ENCODE results near the gene CABLES1. TPM values are rescaled to one million over a fixed set of nuclear protein-coding genes. Genes with fewer than 3 reads are reported as not detected.

CABLES1 gene
- total RNA-seq, 1 experiment from 2014 or later, result 29.5 TPM

DNA sequence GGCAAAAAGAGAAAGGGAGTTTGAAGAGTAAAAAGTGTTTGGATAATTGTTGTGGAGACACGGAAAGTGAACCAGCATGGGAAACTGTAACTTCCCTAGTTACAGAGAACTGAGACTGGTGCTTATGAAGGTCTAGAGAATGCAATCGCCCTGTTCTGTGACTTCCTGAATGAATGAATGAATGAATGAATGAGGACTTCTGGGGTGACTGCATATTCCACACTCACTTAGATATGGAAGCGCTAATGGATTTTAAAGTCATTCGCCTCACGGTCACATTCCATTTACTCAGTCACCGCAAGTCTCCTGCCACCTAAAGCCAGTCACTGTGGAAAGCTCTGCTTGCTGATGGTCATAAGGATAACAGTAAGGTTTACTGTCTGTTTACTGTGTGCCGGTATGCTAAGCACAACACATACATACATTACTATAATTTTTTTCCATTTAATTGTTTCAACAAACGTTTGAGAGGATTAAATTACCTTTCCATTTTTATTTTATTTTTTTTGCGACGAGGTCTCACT is 138.2 kb downstream of the CABLES1 start:
- H3K9me3 Mint-ChIP-seq (ENCODE audit: unreplicated experiment), result peaks cover 8% of the 10 kb centered on the region
- DNase-seq, result no peak
- CTCF ChIA-PET, result no interaction called here

DNA sequence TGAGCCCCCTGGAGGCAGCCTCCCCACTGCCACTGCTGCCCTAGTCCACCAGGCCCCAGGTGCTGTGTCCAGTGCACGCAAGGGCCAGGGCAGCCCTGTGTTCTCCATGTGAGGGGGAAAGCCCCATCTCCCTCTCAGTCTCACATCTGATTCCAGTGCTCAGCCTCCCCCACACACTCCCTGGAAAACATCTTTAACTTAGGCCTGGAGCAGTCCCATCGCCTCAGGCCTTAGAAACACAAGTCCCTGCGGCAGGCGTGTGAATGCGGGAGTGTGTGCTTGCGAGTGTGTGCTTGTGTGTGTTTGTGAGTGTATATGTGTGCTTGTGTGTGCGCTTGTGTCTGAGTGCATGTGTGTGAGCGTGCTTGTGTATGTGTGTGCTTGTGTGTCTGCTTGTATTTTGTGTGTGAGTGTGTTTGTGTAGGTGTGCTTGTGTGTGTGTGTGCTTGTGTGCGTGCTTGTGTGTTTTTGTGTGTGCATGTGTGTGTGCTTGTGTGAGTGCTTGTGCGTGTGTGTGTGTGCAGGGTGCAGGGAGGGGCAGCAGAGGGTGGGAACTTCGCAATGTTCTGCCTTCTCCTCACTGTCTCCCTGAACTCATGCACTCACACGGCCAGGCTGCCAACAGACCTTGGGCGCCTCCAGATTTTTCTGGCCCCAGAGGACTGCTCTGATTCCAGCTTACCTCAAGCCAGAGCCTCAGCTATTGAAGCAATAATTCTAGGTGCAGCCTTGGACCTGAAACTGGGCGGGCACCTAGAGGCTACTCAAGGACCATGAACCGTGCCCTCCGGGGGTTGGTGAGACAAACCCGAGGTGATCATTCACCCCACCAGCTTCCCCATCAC is 139.6 kb downstream of the CABLES1 start:
- Mint-ChIP-seq H3K36me3 (ENCODE audit: insufficient read depth, unreplicated experiment) (no peaks in the 10 kb centered on the region), H3K4me1 (ENCODE audit: low read depth, unreplicated experiment) (no peaks in the 10 kb centered on the region), H3K27ac (ENCODE audit: unreplicated experiment) (no peak overlapping the region), H3K4me3 (ENCODE audit: unreplicated experiment) (no peak overlapping the region), H3K9me3 (ENCODE audit: unreplicated experiment) (no peaks in the 10 kb centered on the region), H3K27me3 (ENCODE audit: insufficient read depth, unreplicated experiment) (no peaks in the 10 kb centered on the region)
- Histone ChIP-seq H3K4me1 (no peaks in the 10 kb centered on the region), H3K4me3 (ENCODE audit: low read depth, low read length) (no peak overlapping the region), H3K27me3 (replicated peaks; ENCODE audit: control insufficient read depth, insufficient read depth, low read length) (no peaks in the 10 kb centered on the region), H3K36me3 (ENCODE audit: control insufficient read depth, insufficient read depth, low read length) (no peaks in the 10 kb centered on the region), H3K9me3 (peaks cover 5% of the 10 kb centered on the region; the same call in 1 of the 2 replicates)
- no TSS peak for BruUV-seq (replicated peaks)
- intact Hi-C loops (cut with micrococcal nuclease; ENCODE audit: unreplicated experiment), result no loop called here
- POLR2A ChIA-PET, result no interaction called here
- TF ChIP-seq, protein P1, sequence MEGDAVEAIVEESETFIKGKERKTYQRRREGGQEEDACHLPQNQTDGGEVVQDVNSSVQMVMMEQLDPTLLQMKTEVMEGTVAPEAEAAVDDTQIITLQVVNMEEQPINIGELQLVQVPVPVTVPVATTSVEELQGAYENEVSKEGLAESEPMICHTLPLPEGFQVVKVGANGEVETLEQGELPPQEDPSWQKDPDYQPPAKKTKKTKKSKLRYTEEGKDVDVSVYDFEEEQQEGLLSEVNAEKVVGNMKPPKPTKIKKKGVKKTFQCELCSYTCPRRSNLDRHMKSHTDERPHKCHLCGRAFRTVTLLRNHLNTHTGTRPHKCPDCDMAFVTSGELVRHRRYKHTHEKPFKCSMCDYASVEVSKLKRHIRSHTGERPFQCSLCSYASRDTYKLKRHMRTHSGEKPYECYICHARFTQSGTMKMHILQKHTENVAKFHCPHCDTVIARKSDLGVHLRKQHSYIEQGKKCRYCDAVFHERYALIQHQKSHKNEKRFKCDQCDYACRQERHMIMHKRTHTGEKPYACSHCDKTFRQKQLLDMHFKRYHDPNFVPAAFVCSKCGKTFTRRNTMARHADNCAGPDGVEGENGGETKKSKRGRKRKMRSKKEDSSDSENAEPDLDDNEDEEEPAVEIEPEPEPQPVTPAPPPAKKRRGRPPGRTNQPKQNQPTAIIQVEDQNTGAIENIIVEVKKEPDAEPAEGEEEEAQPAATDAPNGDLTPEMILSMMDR (IDR thresholded peaks at IDR 0.05; ENCODE audit: insufficient read depth in 1 of 2, low read depth in 1 of 2, low read length in 1 of 2, severe bottlenecking in 1 of 2, unreplicated experiment in 1 of 2), result no peak
- no peak for DNase-seq
- CTCF ChIA-PET, result no interaction called here

More for the DNA sequence above, 138.2 kb downstream of the CABLES1 start:
- POLR2A ChIA-PET, result no interaction called here
- peaks cover 6% of the 10 kb centered on the region; the same call in 1 of the 2 replicates for H3K9me3 ChIP-seq
- TF ChIP-seq, protein P1 (IDR thresholded peaks at IDR 0.05; ENCODE audit: insufficient read depth in 1 of 2, low read depth in 1 of 2, low read length in 1 of 2, severe bottlenecking in 1 of 2, unreplicated experiment in 1 of 2), result no peak
- H3K27me3 Mint-ChIP-seq (ENCODE audit: insufficient read depth, unreplicated experiment), result no peaks in the 10 kb centered on the region
- H3K36me3 Mint-ChIP-seq (ENCODE audit: insufficient read depth, unreplicated experiment), result peaks cover under 1% of the 10 kb centered on the region
- no peak overlapping the region for H3K27ac Mint-ChIP-seq (ENCODE audit: unreplicated experiment)
- BruUV-seq (replicated peaks), result no TSS peak
- H3K27me3 ChIP-seq (replicated peaks; ENCODE audit: control insufficient read depth, insufficient read depth, low read length), result no peaks in the 10 kb centered on the region
- no peaks in the 10 kb centered on the region for H3K36me3 ChIP-seq (ENCODE audit: control insufficient read depth, insufficient read depth, low read length)
- no peaks in the 10 kb centered on the region for H3K4me1 ChIP-seq
- H3K4me3 ChIP-seq (ENCODE audit: low read depth, low read length), result no peak overlapping the region
- no peaks in the 10 kb centered on the region for H3K4me1 Mint-ChIP-seq (ENCODE audit: low read depth, unreplicated experiment)
- intact Hi-C loops (cut with micrococcal nuclease; ENCODE audit: unreplicated experiment), result no loop called here
- no peak overlapping the region for H3K4me3 Mint-ChIP-seq (ENCODE audit: unreplicated experiment)

DNA sequence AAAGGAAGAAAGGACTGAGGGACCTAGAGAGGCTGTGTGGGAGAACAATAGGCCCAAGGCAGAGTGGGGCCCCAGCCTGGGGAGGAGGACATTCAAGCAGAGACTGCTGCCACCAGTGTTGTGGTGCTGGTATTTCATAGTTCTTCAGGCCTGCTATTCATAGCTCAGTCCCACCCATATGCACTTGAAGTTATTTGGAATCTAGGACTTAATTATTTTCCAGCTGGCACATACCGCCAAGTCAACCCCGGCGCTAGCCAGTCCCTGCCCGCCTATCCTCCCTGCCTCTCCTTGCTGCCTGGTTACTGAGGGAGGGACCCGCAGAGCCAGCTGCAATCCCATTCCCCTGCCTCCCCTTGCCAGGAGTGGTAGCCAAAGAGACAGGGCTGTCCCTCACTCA is 141.2 kb downstream of the CABLES1 start:
- no peak overlapping the region for H3K27ac Mint-ChIP-seq (ENCODE audit: unreplicated experiment)
- DNase-seq, result no peak
- H3K36me3 Mint-ChIP-seq (ENCODE audit: insufficient read depth, unreplicated experiment), result no peaks in the 10 kb centered on the region
- ChIA-PET CTCF (interaction anchor here (0.7 kb wide), 1 partner anchor 14 kb away, joined by 3 read pairs; no protein-coding TSS in a partner anchor), POLR2A (no interaction called here)
- no peaks in the 10 kb centered on the region for H3K27me3 Mint-ChIP-seq (ENCODE audit: insufficient read depth, unreplicated experiment)
- H3K27me3 ChIP-seq (replicated peaks; ENCODE audit: control insufficient read depth, insufficient read depth, low read length), result no peaks in the 10 kb centered on the region
- H3K36me3 ChIP-seq (ENCODE audit: control insufficient read depth, insufficient read depth, low read length), result no peaks in the 10 kb centered on the region
- intact Hi-C loops (cut with micrococcal nuclease; ENCODE audit: unreplicated experiment), result no loop called here
- H3K9me3 ChIP-seq, result no peaks in the 10 kb centered on the region
- no peaks in the 10 kb centered on the region for H3K9me3 Mint-ChIP-seq (ENCODE audit: unreplicated experiment)
- H3K4me3 ChIP-seq (ENCODE audit: low read depth, low read length), result no peak overlapping the region
- TF ChIP-seq, protein P1 (IDR thresholded peaks at IDR 0.05; ENCODE audit: insufficient read depth in 1 of 2, low read depth in 1 of 2, low read length in 1 of 2, severe bottlenecking in 1 of 2, unreplicated experiment in 1 of 2), result no peak
- H3K4me3 Mint-ChIP-seq (ENCODE audit: unreplicated experiment), result no peak overlapping the region
- H3K4me1 ChIP-seq, result no peaks in the 10 kb centered on the region
- no TSS peak for BruUV-seq (replicated peaks)
- no peaks in the 10 kb centered on the region for H3K4me1 Mint-ChIP-seq (ENCODE audit: low read depth, unreplicated experiment)
